Measurements from ENCODE around the gene PARP8. TPM values are rescaled to one million over a fixed set of nuclear protein-coding genes. Genes with fewer than 3 reads are reported as not detected.

Gene PARP8
- total and polyA plus RNA-seq, 2 of the 8 experiments (the other 6 are each of a cell fraction or from before 2014, with no cell fraction given): 16.6 to 30.6 TPM

GRCh38 chr5:50888751-50889150 is 222.3 kb downstream of the PARP8 start (continued):
- TF ChIP-seq HDAC6 (IDR thresholded peaks at IDR 0.05; ENCODE audit: low read depth, low read length) (no peak), ZNF274 (IDR thresholded peaks at IDR 0.05; ENCODE audit: borderline replicate concordance, extremely low read depth, low read length) (no peak), SAP30 (IDR thresholded peaks at IDR 0.05; ENCODE audit: insufficient read depth, insufficient replicate concordance, low read length) (no peak), POLR2A (IDR thresholded peaks at IDR 0.05; ENCODE audit: control extremely low read depth in 1 of 2, low read depth in 2 of 2, low read length in 2 of 2) (no peak), HDAC2 (IDR thresholded peaks at IDR 0.05; ENCODE audit: borderline replicate concordance in 1 of 2, low read depth in 2 of 2, low read length in 2 of 2) (no peak)

All from H1 (cell line).